ENCODE results near the gene CARM1. TPM values are rescaled to one million over a fixed set of nuclear protein-coding genes. Genes with fewer than 3 reads are reported as not detected.
"Not testable (repeated sequence)": the region's sequence is repeated elsewhere in the genome, so short reads cannot be mapped to it uniquely, and the experiment has no call there.

Gene CARM1
- total RNA-seq, 5 donors from 2014 or later (not counting 1 experiment from before 2014, with no cell fraction given), result 22.3 to 35.2 (median 30.8) TPM

DNA sequence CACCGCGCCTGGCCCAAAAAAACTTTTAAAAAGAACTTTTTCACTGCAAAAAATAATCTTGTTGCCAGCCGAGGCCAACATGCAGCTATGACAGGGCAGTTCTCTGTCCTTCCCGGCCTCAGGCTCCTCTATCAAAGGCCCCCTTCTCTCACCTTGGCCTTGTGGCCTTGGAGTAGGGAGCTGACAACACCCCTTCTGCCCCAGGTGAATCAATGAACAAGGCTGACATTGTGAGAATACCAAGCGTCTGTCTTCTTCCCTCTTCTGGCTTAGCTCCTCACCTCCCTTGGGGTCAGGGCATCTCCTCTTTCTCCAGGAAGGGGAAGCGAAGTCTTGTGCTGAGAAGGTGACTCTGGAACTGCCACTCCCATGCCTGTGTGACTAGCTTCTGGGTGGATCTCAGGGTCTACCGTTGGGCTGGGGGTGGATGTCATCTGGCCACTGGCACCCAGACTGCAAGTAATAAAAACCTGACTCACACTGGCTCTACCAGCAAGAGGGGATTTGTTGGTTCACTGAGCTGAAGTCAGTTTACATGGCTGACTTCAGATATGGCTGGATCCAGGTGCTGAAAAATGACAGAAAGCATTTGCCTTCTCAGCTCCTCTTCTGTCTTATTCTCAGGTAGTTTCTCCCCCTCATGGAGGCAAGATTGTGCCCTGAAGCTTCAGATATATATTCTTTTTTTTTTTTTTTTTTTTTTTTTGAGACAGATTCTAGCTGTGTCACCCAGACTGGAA, 16.8 kb upstream of the CARM1 start:
- Histone ChIP-seq H3K27me3 (replicated peaks in 1 of 2; ENCODE audit: control insufficient read depth in 2 of 2, extremely low read depth in 1 of 2, insufficient read depth in 2 of 2, low read length in 1 of 2) (peaks cover 0 to 11% of the 10 kb centered on the region in 2 experiments), H3K4me1 (ENCODE audit: control insufficient read depth in 1 of 2, extremely low read depth in 1 of 2, insufficient read depth in 2 of 2, low read length in 2 of 2) (no peaks in the 10 kb centered on the region), H3K9me3 (no peaks in the 10 kb centered on the region), H3K27ac (ENCODE audit: low read length) (no peak overlapping the region), H3K36me3 (ENCODE audit: control insufficient read depth in 2 of 2, extremely low read depth in 1 of 2, insufficient read depth in 1 of 2, low read length in 1 of 2) (no peaks in the 10 kb centered on the region), H3K4me3 (ENCODE audit: control insufficient read depth in 1 of 2, extremely low read depth in 1 of 2, low read length in 1 of 2) (no peak overlapping the region)
- WGBS (ENCODE audit: insufficient coverage), result 79% methylated on average over 6 of the region's 7 CpGs
- DNase-seq (no peak), ATAC-seq (replicated peaks in 1 of 4) (no peak)
- H3K9me3 Mint-ChIP-seq, result no peaks in the 10 kb centered on the region
- no peak overlapping the region for H3K27ac Mint-ChIP-seq
- H3K27me3 Mint-ChIP-seq, result no peaks in the 10 kb centered on the region
- no peaks in the 10 kb centered on the region for H3K4me1 Mint-ChIP-seq
- POLR2A ChIA-PET, result interaction anchor here in 1 of 2 donors (0.5 to 0.6 kb wide), 2 partner anchors 36 to 364 kb away, joined by 3 read pairs; no protein-coding TSS in a partner anchor
- H3K4me3 Mint-ChIP-seq, result no peak overlapping the region
- CTCF ChIA-PET, result interaction anchor here (0.8 to 1.4 kb wide), 3 partner anchors 10 to 12 kb away, joined by 3 to 7 read pairs (median 3); no protein-coding TSS in a partner anchor
- H3K36me3 Mint-ChIP-seq, result no peaks in the 10 kb centered on the region

DNA sequence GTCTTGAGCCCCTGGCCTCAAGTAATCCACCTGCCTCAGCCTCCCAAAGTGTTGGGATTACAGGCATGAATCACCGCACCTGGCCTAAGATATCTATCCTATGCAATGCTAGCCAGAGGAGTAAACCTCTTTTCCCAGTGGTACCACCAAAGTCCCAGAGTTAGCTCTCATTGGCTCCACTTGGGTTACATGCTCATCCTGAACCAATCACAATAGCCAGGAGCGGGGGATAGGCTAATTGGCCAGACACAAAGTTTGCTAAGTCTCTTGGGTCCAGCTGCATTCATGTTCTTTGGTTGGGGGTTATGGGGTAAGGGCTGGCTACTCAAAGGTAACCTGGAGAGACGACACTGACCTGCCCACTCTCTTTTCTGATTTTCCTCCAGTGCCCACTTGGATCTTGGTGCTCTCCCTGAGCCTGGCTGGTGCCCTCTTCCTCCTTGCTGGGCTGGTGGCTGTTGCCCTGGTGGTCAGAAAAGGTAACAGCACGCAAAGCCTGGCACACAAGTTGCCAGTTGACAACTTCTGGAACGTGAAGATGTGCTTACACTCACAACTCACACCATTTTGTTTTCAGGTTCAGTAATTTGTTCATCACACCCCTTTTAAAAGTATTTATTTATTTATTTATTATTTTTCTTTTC, 15.4 kb upstream of the CARM1 start:
- no peaks in the 10 kb centered on the region for H3K9me3 ChIP-seq
- DNase-seq (peak in 4 of 35 experiments; percentile 13 to 53 (median 20)), ATAC-seq (replicated peaks in 1 of 4) (peak in 2 of 4 experiments; percentile 40 to 45)
- POLR2A ChIA-PET, result no interaction called here
- no peaks in the 10 kb centered on the region for H3K27me3 ChIP-seq (replicated peaks in 1 of 2; ENCODE audit: control insufficient read depth in 2 of 2, extremely low read depth in 1 of 2, insufficient read depth in 2 of 2, low read length in 1 of 2)
- Mint-ChIP-seq H3K27ac (no peak overlapping the region), H3K9me3 (no peaks in the 10 kb centered on the region), H3K36me3 (no peaks in the 10 kb centered on the region), H3K4me1 (no peaks in the 10 kb centered on the region), H3K4me3 (no peak overlapping the region), H3K27me3 (no peaks in the 10 kb centered on the region)
- CTCF ChIA-PET, result interaction anchor here (0.6 to 2.5 kb wide), 4 partner anchors 8 to 248 kb away, joined by 3 to 7 read pairs (median 5); partner anchors contain the start of gene TMED1 (in 1 of the 2)
- WGBS (ENCODE audit: insufficient coverage), result 89% methylated on average over 1 of the region's 5 CpGs
- H3K27ac ChIP-seq (ENCODE audit: low read length), result no peak overlapping the region
- no peaks in the 10 kb centered on the region for H3K36me3 ChIP-seq (ENCODE audit: control insufficient read depth in 2 of 2, extremely low read depth in 1 of 2, insufficient read depth in 1 of 2, low read length in 1 of 2)
- no peaks in the 10 kb centered on the region for H3K4me1 ChIP-seq (ENCODE audit: control insufficient read depth in 1 of 2, extremely low read depth in 1 of 2, insufficient read depth in 2 of 2, low read length in 2 of 2)
- H3K4me3 ChIP-seq (ENCODE audit: control insufficient read depth in 1 of 2, extremely low read depth in 1 of 2, low read length in 1 of 2), result no peak overlapping the region

DNA sequence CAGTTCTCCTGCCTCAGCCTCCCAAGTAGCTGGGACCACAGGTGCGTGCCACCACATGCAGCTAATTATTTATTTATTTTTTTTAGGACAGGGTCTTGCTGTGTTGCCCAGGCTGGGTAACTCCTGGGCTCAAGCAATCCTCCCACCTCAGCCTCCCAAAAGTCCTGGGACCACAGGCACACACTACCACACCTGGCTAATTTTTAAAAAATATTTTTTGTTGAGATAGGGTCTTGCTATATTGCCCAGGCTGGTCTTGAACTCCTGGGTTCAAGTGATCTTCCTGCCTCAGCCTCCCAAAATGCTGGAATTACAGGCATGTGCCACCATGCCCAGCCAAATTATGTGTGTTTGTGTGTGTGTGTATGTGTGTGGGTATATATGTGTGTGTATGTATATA, 14.5 kb upstream of the CARM1 start:
- not testable (repeated sequence) for H3K4me1 Mint-ChIP-seq; H3K36me3 Mint-ChIP-seq; ATAC-seq (replicated peaks in 1 of 4); H3K27me3 ChIP-seq (replicated peaks in 1 of 2; ENCODE audit: control insufficient read depth in 2 of 2, extremely low read depth in 1 of 2, insufficient read depth in 2 of 2, low read length in 1 of 2); H3K9me3 ChIP-seq; H3K4me3 ChIP-seq (ENCODE audit: control insufficient read depth in 1 of 2, extremely low read depth in 1 of 2, low read length in 1 of 2); H3K27me3 Mint-ChIP-seq; DNase-seq; H3K27ac Mint-ChIP-seq; H3K4me1 ChIP-seq (ENCODE audit: control insufficient read depth in 1 of 2, extremely low read depth in 1 of 2, insufficient read depth in 2 of 2, low read length in 2 of 2); H3K4me3 Mint-ChIP-seq; H3K27ac ChIP-seq (ENCODE audit: low read length); H3K9me3 Mint-ChIP-seq; H3K36me3 ChIP-seq (ENCODE audit: control insufficient read depth in 2 of 2, extremely low read depth in 1 of 2, insufficient read depth in 1 of 2, low read length in 1 of 2)
- WGBS (ENCODE audit: insufficient coverage), result no CpG with 5 or more reads among the region's 1 CpG
- CTCF ChIA-PET, result interaction anchor here in 1 of 2 donors (0.9 to 2.5 kb wide), 2 partner anchors 11 to 21 kb away, joined by 3 to 7 read pairs; partner anchors contain the start of gene TMED1
- POLR2A ChIA-PET, result interaction anchor here in 1 of 2 donors (0.8 kb wide), 1 partner anchor 20 kb away, joined by 3 read pairs; no protein-coding TSS in a partner anchor

DNA sequence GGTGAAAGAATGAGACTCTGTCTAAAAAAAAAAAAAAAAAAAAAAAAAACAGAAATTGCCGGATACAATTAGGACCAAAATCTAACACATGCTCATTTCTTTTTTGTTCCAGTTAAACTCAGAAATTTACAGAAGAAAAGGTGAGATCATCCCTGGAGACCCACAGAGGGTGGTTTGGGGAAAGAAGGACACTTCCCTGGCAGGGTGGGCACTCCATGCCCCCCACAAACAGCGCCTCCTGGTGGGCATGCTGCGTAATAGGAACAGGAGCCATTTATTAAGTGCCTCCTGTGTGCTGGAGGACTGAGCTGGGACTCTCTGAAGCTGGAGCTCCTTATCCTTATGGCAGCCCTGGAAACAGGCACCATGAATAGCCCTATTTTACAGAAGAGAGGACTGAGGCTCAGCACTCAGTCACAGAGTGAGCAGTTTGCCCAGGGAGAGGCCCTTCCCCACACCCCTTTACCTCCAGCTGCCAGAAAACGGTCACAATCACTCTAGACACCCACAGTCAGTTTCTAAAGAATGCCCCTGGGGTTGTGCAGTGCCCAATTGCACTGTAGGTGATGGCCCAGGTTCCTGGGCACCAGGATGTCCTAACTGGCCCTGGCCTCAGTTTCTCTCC, 13.0 kb upstream of the CARM1 start:
- no peaks in the 10 kb centered on the region for H3K9me3 ChIP-seq
- H3K27ac ChIP-seq (ENCODE audit: low read length), result no peak overlapping the region
- ChIA-PET CTCF (interaction anchor here (0.6 to 1.4 kb wide), 5 partner anchors 11 to 915 kb away, joined by 3 to 8 read pairs (median 3); partner anchors contain the start of gene TMED1 (in 1 of the 2)), POLR2A (no interaction called here)
- no peaks in the 10 kb centered on the region for H3K27me3 ChIP-seq (replicated peaks in 1 of 2; ENCODE audit: control insufficient read depth in 2 of 2, extremely low read depth in 1 of 2, insufficient read depth in 2 of 2, low read length in 1 of 2)
- WGBS (ENCODE audit: insufficient coverage), result 63% methylated on average over 3 of the region's 4 CpGs
- H3K9me3 Mint-ChIP-seq, result no peaks in the 10 kb centered on the region
- no peaks in the 10 kb centered on the region for H3K27me3 Mint-ChIP-seq
- no peaks in the 10 kb centered on the region for H3K36me3 ChIP-seq (ENCODE audit: control insufficient read depth in 2 of 2, extremely low read depth in 1 of 2, insufficient read depth in 1 of 2, low read length in 1 of 2)
- H3K27ac Mint-ChIP-seq, result no peak overlapping the region
- H3K4me3 ChIP-seq (ENCODE audit: control insufficient read depth in 1 of 2, extremely low read depth in 1 of 2, low read length in 1 of 2), result no peak overlapping the region
- H3K4me1 ChIP-seq (ENCODE audit: control insufficient read depth in 1 of 2, extremely low read depth in 1 of 2, insufficient read depth in 2 of 2, low read length in 2 of 2), result no peaks in the 10 kb centered on the region
- peaks cover 1 to 3% (median 3%) of the 10 kb centered on the region in 3 donors for H3K4me1 Mint-ChIP-seq
- no peaks in the 10 kb centered on the region for H3K36me3 Mint-ChIP-seq
- H3K4me3 Mint-ChIP-seq, result no peak overlapping the region
- ATAC-seq (replicated peaks in 1 of 4) (no peak), DNase-seq (peak in 6 of 35 experiments; percentile 10 to 57 (median 28))

DNA sequence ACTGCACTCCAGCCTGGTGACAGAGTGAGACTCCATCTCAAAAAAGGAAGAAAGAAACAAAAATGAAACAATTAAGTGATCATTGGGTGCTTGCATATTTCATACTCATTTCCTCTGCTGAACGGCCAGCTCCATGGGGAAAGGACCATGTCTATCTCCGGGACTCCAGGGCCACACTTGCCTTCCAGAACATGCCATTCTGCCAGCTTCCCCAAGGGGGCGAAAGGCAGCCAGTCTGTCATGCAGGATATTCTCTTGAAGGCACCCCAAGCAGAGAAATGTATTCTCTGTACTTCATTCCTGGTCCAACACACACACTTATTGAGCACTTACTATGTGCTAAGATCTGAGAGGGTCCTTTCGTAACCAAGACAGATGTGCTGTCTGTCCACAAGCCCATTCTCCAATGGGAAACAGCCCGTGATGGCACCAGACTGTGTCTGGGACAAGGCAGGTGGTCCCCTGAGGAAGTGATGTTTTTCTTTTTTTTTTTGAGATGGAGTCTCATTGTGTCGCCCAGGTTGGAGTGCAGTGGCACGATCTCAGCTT, 10.2 kb upstream of the CARM1 start:
- Mint-ChIP-seq H3K4me3 (no peak overlapping the region), H3K4me1 (peaks cover 10 to 17% (median 13%) of the 10 kb centered on the region in 3 donors), H3K27me3 (no peaks in the 10 kb centered on the region), H3K36me3 (no peaks in the 10 kb centered on the region), H3K9me3 (no peaks in the 10 kb centered on the region), H3K27ac (no peak overlapping the region)
- Histone ChIP-seq H3K9me3 (no peaks in the 10 kb centered on the region), H3K27me3 (replicated peaks in 1 of 2; ENCODE audit: control insufficient read depth in 2 of 2, extremely low read depth in 1 of 2, insufficient read depth in 2 of 2, low read length in 1 of 2) (no peaks in the 10 kb centered on the region), H3K36me3 (ENCODE audit: control insufficient read depth in 2 of 2, extremely low read depth in 1 of 2, insufficient read depth in 1 of 2, low read length in 1 of 2) (no peaks in the 10 kb centered on the region), H3K4me3 (ENCODE audit: control insufficient read depth in 1 of 2, extremely low read depth in 1 of 2, low read length in 1 of 2) (no peak overlapping the region), H3K27ac (ENCODE audit: low read length) (no peak overlapping the region), H3K4me1 (ENCODE audit: control insufficient read depth in 1 of 2, extremely low read depth in 1 of 2, insufficient read depth in 2 of 2, low read length in 2 of 2) (peaks cover 0 to 10% of the 10 kb centered on the region in 2 experiments)
- DNase-seq (peak in 13 of 35 experiments; percentile 15 to 51 (median 24)), ATAC-seq (replicated peaks in 1 of 4) (no peak)
- CTCF ChIA-PET, result interaction anchor here in 1 of 2 donors (0.6 to 0.7 kb wide), 2 partner anchors 117 to 697 kb away, joined by 3 read pairs; no protein-coding TSS in a partner anchor
- WGBS (ENCODE audit: insufficient coverage), result 75% methylated on average over 3 of the region's 7 CpGs
- POLR2A ChIA-PET, result interaction anchor here in 1 of 2 donors (0.5 kb wide), 1 partner anchor 357 kb away, joined by 6 read pairs; no protein-coding TSS in a partner anchor

Measured in T-cell (primary cell).